GM12872 (cell line): Measurements from ENCODE around the gene CHRNB4.

ENCODE experiments used
- CTCF ChIP-seq: IDR thresholded peaks from 3 replicates; pipeline ENCODE4 v1.5.1; 2011; ENCODE audit warnings: low read depth, mild to moderate bottlenecking, low read length, moderate library complexity; ENCODE audit not compliant: insufficient read depth

CHRNB4 gene

GRCh38 chr15:78651930-78652615 is 11.1 kb upstream of the CHRNB4 start:
- no peak for TF ChIP-seq CTCF

- no peak for TF ChIP-seq CTCF
Observed at GRCh38 chr15:78651007-78651406, 10.0 kb upstream of the CHRNB4 start.

- no peak for TF ChIP-seq CTCF
Observed at GRCh38 chr15:78650022-78650421, 9.0 kb upstream of the CHRNB4 start.

GRCh38 chr15:78645009-78645408 is 4.0 kb upstream of the CHRNB4 start:
- no peak for TF ChIP-seq CTCF

GRCh38 chr15:78642331-78642730 is 1.3 kb upstream of the CHRNB4 start:
- TF ChIP-seq CTCF: no peak

GRCh38 chr15:78641749-78642275 is 802 bp upstream of the CHRNB4 start:
- TF ChIP-seq CTCF: no peak

GRCh38 chr15:78640527-78641101 is 396 bp downstream of the CHRNB4 start:
- TF ChIP-seq CTCF: no peak
